Endometrial microvascular endothelial cells (primary cell): ENCODE results near the gene PRICKLE2. TPM values are rescaled to one million over a fixed set of nuclear protein-coding genes. Genes with fewer than 3 reads are reported as not detected.

Experiments used
- in situ Hi-C: cut with HindIII; loops from 2 replicates; pipeline ENCODE4 v1.10.0; 2017; ENCODE audit warnings: low sequenced_read_pairs, low pct_unique_long_range_greater_than_20kb; ENCODE audit errors: inconsistent ontology term
- total RNA-seq: library from RNA; depleted of rRNA; stranded (reverse); fragments of >200 nt; gene quantifications from one replicate; pipeline ENCODE4 v1.2.3, GENCODE V29; 2015; ENCODE audit errors: inconsistent ontology term

Gene PRICKLE2
- total RNA-seq, 1 donor from 2014 or later: 0.56 TPM

- in situ Hi-C loops: loop anchor here (25.0 kb wide), 2 partner anchors 158 to 167 kb away; no protein-coding TSS in a partner anchor
Observed at GRCh38 chr3:64203969-64204908, 21.0 kb downstream of the PRICKLE2 start.

DNA sequence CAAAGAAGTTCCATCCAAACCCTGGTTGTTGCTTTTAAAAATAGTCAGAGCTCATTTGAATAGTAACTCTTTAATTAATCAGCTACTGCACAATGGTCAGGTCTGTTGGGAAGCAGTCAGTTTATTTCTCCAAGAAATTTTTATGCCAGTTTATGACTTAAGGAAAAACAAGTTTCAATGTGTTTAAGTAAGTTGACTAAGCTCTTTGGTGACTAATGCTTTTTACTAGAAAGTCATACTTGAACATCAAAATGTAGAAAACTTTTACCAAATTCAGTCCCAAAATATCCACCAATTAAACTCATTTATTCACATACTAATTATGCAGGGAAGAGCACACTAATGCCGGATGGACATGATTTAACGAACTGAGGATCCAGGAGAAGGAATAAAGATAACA, 22.1 kb downstream of the PRICKLE2 start:
- in situ Hi-C loops: loop anchor here (25.0 kb wide), 2 partner anchors 159 to 166 kb away; no protein-coding TSS in a partner anchor

- in situ Hi-C loops: loop anchor here (25.0 kb wide), 3 partner anchors 162 to 262 kb away; no protein-coding TSS in a partner anchor
Observed at GRCh38 chr3:64199932-64200331, 25.3 kb downstream of the PRICKLE2 start.

DNA sequence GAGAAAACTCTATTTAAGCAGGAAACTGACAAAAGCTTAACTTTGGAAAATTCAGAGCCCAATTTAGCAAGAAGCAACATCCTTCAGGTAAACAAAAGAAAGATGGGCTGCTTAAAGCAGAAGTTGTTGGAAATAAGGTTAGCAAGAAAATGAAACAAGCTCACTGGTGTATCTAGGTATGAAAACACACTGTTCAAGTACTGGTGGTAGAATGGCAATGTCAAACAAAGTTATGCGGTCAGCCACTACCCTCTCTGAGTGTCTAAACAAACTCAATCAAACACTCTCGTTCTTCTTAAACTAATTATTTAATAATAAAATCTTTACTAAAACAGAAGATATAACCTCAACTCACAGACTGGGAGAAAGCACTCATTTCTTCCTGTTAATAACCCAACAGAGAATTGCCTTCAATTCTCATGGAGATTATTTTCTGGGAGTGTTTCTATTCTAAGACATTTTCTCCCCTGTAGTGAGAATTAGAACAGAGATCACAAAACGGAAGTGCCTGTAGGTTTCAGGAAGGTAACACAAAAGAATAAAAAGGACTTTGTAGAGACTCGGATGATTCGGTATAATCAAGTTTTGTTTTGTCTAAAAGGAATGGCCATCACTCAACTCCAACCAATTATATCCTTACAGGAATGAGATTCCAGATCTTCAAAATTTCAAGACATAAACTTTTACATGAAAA, 28.9 kb downstream of the PRICKLE2 start:
- in situ Hi-C loops: loop anchor here (25.0 kb wide), 1 partner anchor 266 kb away; no protein-coding TSS in a partner anchor

- in situ Hi-C loops: loop anchor here (25.0 kb wide), 1 partner anchor 267 kb away; no protein-coding TSS in a partner anchor
Observed at GRCh38 chr3:64195789-64196188, 29.5 kb downstream of the PRICKLE2 start.

GRCh38 chr3:64191822-64192221, 33.4 kb downstream of the PRICKLE2 start:
- in situ Hi-C loops: loop anchor here (25.0 kb wide), 1 partner anchor 270 kb away; no protein-coding TSS in a partner anchor

DNA sequence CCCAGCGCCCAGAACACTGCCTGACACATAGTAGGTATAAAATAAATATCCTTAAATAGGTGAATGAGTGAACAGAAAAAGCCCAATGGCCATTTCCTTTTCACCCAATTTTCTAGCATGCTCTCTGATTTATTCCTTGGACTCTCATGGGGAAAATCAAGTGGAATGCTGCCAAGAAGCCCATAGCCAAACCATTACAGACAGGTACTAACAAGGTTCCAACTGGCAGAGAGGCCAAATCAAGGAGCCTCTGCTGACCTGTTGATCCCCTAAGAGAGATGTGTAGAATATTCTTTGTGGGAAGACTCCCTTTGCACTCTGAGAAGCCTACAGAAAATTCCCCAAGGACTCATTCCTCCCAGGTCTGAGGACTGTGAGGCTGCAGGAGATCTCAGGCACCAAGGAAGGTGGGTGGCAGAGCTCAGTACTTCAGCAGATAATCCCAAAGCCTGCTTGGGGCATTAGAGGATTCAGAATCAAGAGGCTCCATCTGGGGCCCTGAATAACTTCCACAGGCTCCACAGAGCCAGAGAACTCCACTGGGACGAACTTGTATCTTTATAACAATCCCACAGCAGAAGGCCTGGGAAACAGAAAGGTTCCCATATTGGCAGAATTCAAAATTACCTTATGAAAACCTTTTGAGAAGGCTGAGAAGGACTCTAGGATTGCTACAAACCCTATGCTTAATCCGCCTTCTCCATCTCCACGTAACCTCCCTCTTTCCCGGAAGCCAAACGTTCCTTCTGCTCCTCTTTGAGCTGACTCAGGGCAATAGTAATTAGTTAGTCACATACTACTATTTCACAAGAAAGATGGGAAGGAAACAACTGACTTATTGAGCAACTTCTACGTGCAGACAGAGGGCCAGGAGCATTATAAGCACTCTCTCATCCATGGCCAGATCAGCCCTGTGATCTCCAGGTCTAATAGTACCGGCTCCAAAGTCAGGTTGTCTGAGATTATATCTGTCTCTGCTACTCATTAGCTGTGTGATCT, 34.5 kb downstream of the PRICKLE2 start:
- in situ Hi-C loops: loop anchor here (25.0 kb wide), 1 partner anchor 271 kb away; no protein-coding TSS in a partner anchor

GRCh38 chr3:64188810-64189560, 36.3 kb downstream of the PRICKLE2 start:
- in situ Hi-C loops: loop anchor here (5.0 to 25.0 kb wide), 2 partner anchors 33 to 273 kb away; no protein-coding TSS in a partner anchor

GRCh38 chr3:64187065-64187959, 38.0 kb downstream of the PRICKLE2 start:
- in situ Hi-C loops: loop anchor here (5.0 to 25.0 kb wide), 2 partner anchors 35 to 275 kb away; no protein-coding TSS in a partner anchor

DNA sequence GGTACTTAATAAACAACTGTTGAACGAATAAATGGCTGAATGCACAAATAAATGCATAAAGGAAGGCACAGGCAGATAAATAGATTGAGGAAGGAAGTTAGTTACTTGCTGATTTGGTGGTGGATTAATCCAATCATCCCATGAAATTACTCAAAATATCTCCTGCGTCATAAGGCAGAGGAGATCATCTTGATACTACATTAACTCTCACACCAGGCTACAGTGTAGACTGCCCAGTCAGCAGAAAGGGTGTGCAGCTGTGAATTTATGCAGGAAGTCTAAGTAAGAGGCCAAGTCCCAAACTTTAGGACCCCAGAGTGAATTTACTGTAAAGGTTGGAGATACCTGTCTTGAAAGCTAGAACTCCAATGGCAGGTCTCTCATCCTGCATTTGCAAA, 38.6 kb downstream of the PRICKLE2 start:
- in situ Hi-C loops: loop anchor here (5.0 to 25.0 kb wide), 2 partner anchors 36 to 276 kb away; no protein-coding TSS in a partner anchor

DNA sequence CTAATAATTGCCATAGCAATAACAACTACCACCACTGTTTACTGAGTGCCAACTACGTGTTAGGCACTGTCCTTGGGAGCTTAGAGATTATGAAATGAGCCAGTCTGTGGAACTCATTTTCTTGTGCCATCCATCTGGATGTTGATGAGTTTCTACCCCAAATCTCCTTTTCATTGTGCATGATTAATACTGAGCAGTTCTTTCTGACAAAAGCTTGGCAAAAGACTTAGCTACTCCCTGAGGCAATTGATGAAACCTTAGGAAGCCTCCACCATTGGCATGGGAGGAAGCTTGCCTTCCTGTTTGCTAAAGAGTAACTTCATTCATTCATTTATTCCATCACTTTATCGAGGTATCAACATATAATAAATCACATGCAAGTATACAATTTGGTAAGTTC, 39.8 kb downstream of the PRICKLE2 start:
- in situ Hi-C loops: loop anchor here (5.0 to 25.0 kb wide), 2 partner anchors 37 to 277 kb away; no protein-coding TSS in a partner anchor

GRCh38 chr3:64184621-64185020, 40.6 kb downstream of the PRICKLE2 start:
- in situ Hi-C loops: loop anchor here (5.0 to 25.0 kb wide), 2 partner anchors 38 to 278 kb away; no protein-coding TSS in a partner anchor

GRCh38 chr3:64179860-64180259, 45.4 kb downstream of the PRICKLE2 start:
- in situ Hi-C loops: loop anchor here (25.0 kb wide), 1 partner anchor 282 kb away; no protein-coding TSS in a partner anchor

DNA sequence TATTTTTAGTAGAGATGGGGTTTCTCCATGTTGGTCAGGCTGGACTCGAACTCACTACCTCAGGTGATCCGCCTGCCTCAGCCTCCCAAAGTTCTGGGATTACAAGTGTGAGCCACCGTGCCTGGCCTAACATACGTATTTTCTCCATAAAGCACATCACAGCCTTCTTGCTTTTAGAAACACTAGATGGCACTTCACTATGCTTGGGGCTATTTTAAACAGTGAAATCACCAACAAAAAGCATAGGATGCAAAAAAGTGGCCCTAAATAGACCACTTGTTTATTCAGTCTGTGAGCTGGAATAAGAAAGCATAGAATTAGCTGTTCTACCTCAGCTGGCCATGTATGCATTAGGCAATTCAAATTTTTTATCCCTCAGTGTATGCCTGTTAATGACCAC, 46.0 kb downstream of the PRICKLE2 start:
- in situ Hi-C loops: loop anchor here (25.0 kb wide), 1 partner anchor 283 kb away; no protein-coding TSS in a partner anchor

DNA sequence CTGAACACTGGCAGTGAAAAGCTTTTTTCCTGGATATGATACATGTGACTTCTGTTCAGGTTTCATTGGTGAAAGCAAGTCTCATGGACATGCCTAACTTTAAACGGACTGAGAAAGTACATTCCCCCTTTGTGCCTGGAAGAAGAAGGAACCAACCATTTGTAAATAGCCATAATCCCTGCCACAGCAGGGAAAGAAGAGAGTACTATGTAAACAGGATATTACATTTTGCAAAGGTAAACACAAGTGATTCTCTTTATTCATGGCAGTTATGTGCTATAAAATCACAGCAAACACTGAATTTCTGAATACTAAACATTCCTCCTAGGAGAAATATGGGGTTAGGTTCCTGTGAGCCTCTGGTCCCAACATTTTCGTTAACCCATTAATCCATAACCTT, 46.8 kb downstream of the PRICKLE2 start:
- in situ Hi-C loops: loop anchor here (25.0 kb wide), 1 partner anchor 284 kb away; no protein-coding TSS in a partner anchor

DNA sequence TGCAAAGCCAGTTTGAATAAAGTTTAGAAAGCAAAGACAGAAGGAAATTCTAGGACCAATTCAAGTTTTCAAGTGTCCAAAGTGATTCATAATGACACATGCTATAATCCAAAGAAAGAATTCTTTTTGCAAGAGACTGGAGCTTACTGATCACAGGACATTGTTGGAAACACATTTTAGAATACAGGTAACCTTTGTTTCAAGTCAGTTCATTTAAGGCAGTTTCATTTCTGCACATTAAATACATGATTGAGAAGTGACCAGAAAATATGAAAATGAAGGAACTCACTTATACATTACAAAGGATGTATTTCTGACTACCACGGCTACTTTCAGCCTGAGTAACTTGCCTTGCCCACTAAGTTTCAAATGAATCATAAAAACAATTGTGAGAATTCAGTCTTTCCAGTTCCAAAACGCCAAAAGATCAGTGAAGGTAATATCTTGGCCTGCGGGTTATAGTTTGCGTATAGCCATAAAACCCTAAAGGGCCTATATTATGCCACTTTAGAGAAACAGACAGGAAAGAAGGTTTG, 48.7 kb downstream of the PRICKLE2 start:
- in situ Hi-C loops: loop anchor here (25.0 kb wide), 1 partner anchor 286 kb away; no protein-coding TSS in a partner anchor
